ENCODE results near the gene SEPSECS.

Gene SEPSECS

GRCh38 chr4:25113915-25114904 lies 46.0 kb downstream of the SEPSECS start:
- ATAC-seq (ENCODE audit: insufficient read depth, low read depth) (no peak), DNase-seq (no peak)
- H3K9me3 ChIP-seq (ENCODE audit: insufficient read depth, low read length, severe bottlenecking) = no peaks in the 10 kb centered on the region
- no peak overlapping the region for H3K4me3 ChIP-seq (ENCODE audit: low read depth in 1 of 2, low read length in 2 of 2)
- no peak overlapping the region for H2AFZ ChIP-seq (ENCODE audit: low read depth, low read length)
- no peak overlapping the region for H3K27ac ChIP-seq (ENCODE audit: low read length)
- H3K9ac ChIP-seq (ENCODE audit: low read depth, low read length) = no peak overlapping the region
- H4K20me1 ChIP-seq (ENCODE audit: insufficient read depth, low read length) = no peaks in the 10 kb centered on the region
- H3K36me3 ChIP-seq (ENCODE audit: insufficient read depth, low read length) = no peaks in the 10 kb centered on the region
- no peaks in the 10 kb centered on the region for H3K4me1 ChIP-seq (ENCODE audit: insufficient read depth, low read length)
- H3K4me2 ChIP-seq (ENCODE audit: insufficient read depth, low read length) = no peak overlapping the region
- no peaks in the 10 kb centered on the region for H3K79me2 ChIP-seq (ENCODE audit: insufficient read depth, low read length)
- H3K27me3 ChIP-seq (ENCODE audit: insufficient read depth, low read length, poor library complexity) = no peaks in the 10 kb centered on the region
- TF ChIP-seq EZH2 (IDR thresholded peaks at IDR 0.05; ENCODE audit: borderline replicate concordance, low read depth, low read length, severe bottlenecking) (no peak), CTCF (IDR thresholded peaks at IDR 0.05; ENCODE audit: borderline replicate concordance, extremely low read depth, low read length, poor library complexity, severe bottlenecking) (no peak)

- DNase-seq = no peak
- no peaks in the 10 kb centered on the region for H4K20me1 ChIP-seq (ENCODE audit: insufficient read depth, low read length)
- ATAC-seq (ENCODE audit: insufficient read depth, low read depth) = no peak
- TF ChIP-seq EZH2 (IDR thresholded peaks at IDR 0.05; ENCODE audit: borderline replicate concordance, low read depth, low read length, severe bottlenecking) (no peak), CTCF (IDR thresholded peaks at IDR 0.05; ENCODE audit: borderline replicate concordance, extremely low read depth, low read length, poor library complexity, severe bottlenecking) (no peak)
- no peak overlapping the region for H3K27ac ChIP-seq (ENCODE audit: low read length)
- H3K9me3 ChIP-seq (ENCODE audit: insufficient read depth, low read length, severe bottlenecking) = no peaks in the 10 kb centered on the region
- H3K4me3 ChIP-seq (ENCODE audit: low read depth in 1 of 2, low read length in 2 of 2) = no peak overlapping the region
- H2AFZ ChIP-seq (ENCODE audit: low read depth, low read length) = no peak overlapping the region
- H3K9ac ChIP-seq (ENCODE audit: low read depth, low read length) = no peak overlapping the region
- no peaks in the 10 kb centered on the region for H3K36me3 ChIP-seq (ENCODE audit: insufficient read depth, low read length)
- H3K4me2 ChIP-seq (ENCODE audit: insufficient read depth, low read length) = no peak overlapping the region
- H3K27me3 ChIP-seq (ENCODE audit: insufficient read depth, low read length, poor library complexity) = no peaks in the 10 kb centered on the region
- no peaks in the 10 kb centered on the region for H3K79me2 ChIP-seq (ENCODE audit: insufficient read depth, low read length)
- no peaks in the 10 kb centered on the region for H3K4me1 ChIP-seq (ENCODE audit: insufficient read depth, low read length)
Measured at GRCh38 chr4:25112995-25113380, 47.3 kb downstream of the SEPSECS start.

- H3K36me3 ChIP-seq (ENCODE audit: insufficient read depth, low read length) = no peaks in the 10 kb centered on the region
- ATAC-seq (ENCODE audit: insufficient read depth, low read depth) (no peak), DNase-seq (no peak)
- no peak overlapping the region for H3K4me2 ChIP-seq (ENCODE audit: insufficient read depth, low read length)
- no peaks in the 10 kb centered on the region for H3K9me3 ChIP-seq (ENCODE audit: insufficient read depth, low read length, severe bottlenecking)
- H3K4me1 ChIP-seq (ENCODE audit: insufficient read depth, low read length) = no peaks in the 10 kb centered on the region
- TF ChIP-seq EZH2 (IDR thresholded peaks at IDR 0.05; ENCODE audit: borderline replicate concordance, low read depth, low read length, severe bottlenecking) (no peak), CTCF (IDR thresholded peaks at IDR 0.05; ENCODE audit: borderline replicate concordance, extremely low read depth, low read length, poor library complexity, severe bottlenecking) (no peak)
- H3K27ac ChIP-seq (ENCODE audit: low read length) = no peak overlapping the region
- no peak overlapping the region for H3K9ac ChIP-seq (ENCODE audit: low read depth, low read length)
- no peak overlapping the region for H2AFZ ChIP-seq (ENCODE audit: low read depth, low read length)
- H3K4me3 ChIP-seq (ENCODE audit: low read depth in 1 of 2, low read length in 2 of 2) = no peak overlapping the region
- H3K79me2 ChIP-seq (ENCODE audit: insufficient read depth, low read length) = no peaks in the 10 kb centered on the region
- no peaks in the 10 kb centered on the region for H4K20me1 ChIP-seq (ENCODE audit: insufficient read depth, low read length)
- no peaks in the 10 kb centered on the region for H3K27me3 ChIP-seq (ENCODE audit: insufficient read depth, low read length, poor library complexity)
Measured at GRCh38 chr4:25112366-25112994, 47.8 kb downstream of the SEPSECS start.

Data from DND-41 (cell line).